Neural cell (in vitro differentiated cells): ENCODE results near the gene SLC23A3. TPM values are rescaled to one million over a fixed set of nuclear protein-coding genes. Genes with fewer than 3 reads are reported as not detected.

Source experiments
- H2AFZ ChIP-seq: fragments of 200-600, 300-800 bp; sonication (generic), shearing (Covaris generic); 2 replicates; pipeline ENCODE4 v1.6.0; 2014; ENCODE audit warnings: low read depth, mild to moderate bottlenecking, antibody characterized with exemption, low read length, moderate library complexity
- H3F3A ChIP-seq: fragments of 200-600 bp; shearing (Covaris generic); 2 replicates; pipeline ENCODE4 v1.6.1; 2016; ENCODE audit warnings: mild to moderate bottlenecking, moderate library complexity, mixed read lengths, antibody characterized with exemption, low read length; ENCODE audit not compliant: insufficient read depth, poor library complexity, severe bottlenecking
- H3K27ac ChIP-seq: fragments of 200-600, 300-800 bp; sonication (generic), shearing (Covaris generic); 2 replicates; pipeline ENCODE4 v1.5.1; 2014; ENCODE audit warnings: mild to moderate bottlenecking, low read length, moderate library complexity
- H3K27me3 ChIP-seq: fragments of 300-800, 200-600 bp; sonication (generic), shearing (Covaris generic); 2 replicates; pipeline ENCODE4 v1.6.0; 2014; ENCODE audit warnings: mild to moderate bottlenecking, low read depth, low read length, moderate library complexity; ENCODE audit not compliant: insufficient read depth
- H3K36me3 ChIP-seq: fragments of 300-800, 200-600 bp; sonication (generic), shearing (Covaris generic); 2 replicates; pipeline ENCODE4 v1.5.1; 2014; ENCODE audit warnings: mild to moderate bottlenecking, antibody characterized with exemption, low read length, moderate library complexity; ENCODE audit not compliant: insufficient read depth
- H3K4me2 ChIP-seq: fragments of 300-800, 200-600 bp; sonication (generic), shearing (Covaris generic); 2 replicates; pipeline ENCODE4 v1.6.0; 2014; ENCODE audit warnings: mild to moderate bottlenecking, low read length
- H3K4me3 ChIP-seq: fragments of 300-800, 200-600 bp; sonication (generic), shearing (Covaris generic); 2 replicates; pipeline ENCODE4 v1.5.1; 2014; ENCODE audit warnings: mild to moderate bottlenecking, low read length, moderate library complexity
- H3K79me2 ChIP-seq: fragments of 200-600 bp; shearing (Covaris generic); replicated peaks from 2 replicates; pipeline ENCODE4 v1.6.0; 2014; ENCODE audit warnings: mild to moderate bottlenecking, low read length, moderate library complexity; ENCODE audit not compliant: insufficient read depth
- H3K9ac ChIP-seq: fragments of 300-800, 200-600 bp; sonication (generic), shearing (Covaris generic); 2 replicates; pipeline ENCODE4 v1.6.1; 2016; ENCODE audit warnings: mild to moderate bottlenecking, low read length, mixed read lengths
- H3K9me2 ChIP-seq: fragments of 200-600 bp; shearing (Covaris generic); 2 replicates; pipeline ENCODE4 v1.6.1; 2016; ENCODE audit warnings: mild to moderate bottlenecking, low read length, mixed read lengths; ENCODE audit not compliant: insufficient read depth
- H3K9me3 ChIP-seq: fragments of 200-600, 300-800 bp; sonication (generic), shearing (Covaris generic); 2 replicates; pipeline ENCODE4 v1.6.1; 2016; ENCODE audit warnings: mild to moderate bottlenecking, mixed run types, low read length, moderate library complexity, mixed read lengths
- H4K20me1 ChIP-seq: fragments of 200-600 bp; shearing (Covaris generic); 2 replicates; pipeline ENCODE4 v1.6.1; 2016; ENCODE audit warnings: mild to moderate bottlenecking, mixed run types; ENCODE audit not compliant: insufficient read depth
- EP300 ChIP-seq: fragments of 450-650 bp; conservative IDR thresholded peaks from 2 replicates; pipeline ENCODE4 v1.6.1; 2014; ENCODE audit warnings: antibody characterized with exemption, mild to moderate bottlenecking, moderate library complexity; ENCODE audit not compliant: poor library complexity, severe bottlenecking
- EZH2 ChIP-seq: fragments of 200-600, 300-800 bp; shearing (Covaris generic), sonication (generic); IDR thresholded peaks from 2 replicates; pipeline ENCODE4 v1.6.1; 2014; ENCODE audit warnings: antibody characterized with exemption, low read length, borderline replicate concordance, mild to moderate bottlenecking; ENCODE audit not compliant: insufficient read depth, poor library complexity, severe bottlenecking
- MXI1 ChIP-seq: fragments of 450-650 bp; conservative IDR thresholded peaks from 2 replicates; pipeline ENCODE4 v1.6.1; 2014; ENCODE audit warnings: antibody characterized with exemption, mild to moderate bottlenecking; ENCODE audit not compliant: poor library complexity, severe bottlenecking
- POLR2AphosphoS5 ChIP-seq: IDR thresholded peaks from 2 replicates; pipeline ENCODE4 v1.6.1; 2012
- RAD21 ChIP-seq: fragments of 450-650 bp; conservative IDR thresholded peaks from 2 replicates; pipeline ENCODE4 v1.6.1; 2014; ENCODE audit warnings: antibody characterized with exemption, mild to moderate bottlenecking, moderate library complexity
- SMC3 ChIP-seq: fragments of 450-650 bp; conservative IDR thresholded peaks from 2 replicates; pipeline ENCODE4 v1.6.1; 2014; ENCODE audit warnings: antibody characterized with exemption, mild to moderate bottlenecking, moderate library complexity; ENCODE audit not compliant: poor library complexity
- TAF1 ChIP-seq: IDR thresholded peaks from 2 replicates; pipeline ENCODE4 v1.6.1; 2012; ENCODE audit warnings: low read depth
- polyA plus RNA-seq: library from polyadenylated mRNA; depleted of rRNA; stranded (reverse); fragments of >200 nt; gene quantifications from 2 replicates; pipeline ENCODE4 v1.2.3, GENCODE V29; 2014
- TF ChIP-seq, protein P1 (sequence below): fragments of 450-650 bp; IDR thresholded peaks from 2 replicates; pipeline ENCODE4 v1.5.1; 2014; ENCODE audit warnings: antibody characterized with exemption, mild to moderate bottlenecking, moderate library complexity; ENCODE audit not compliant: poor library complexity, severe bottlenecking
- TF ChIP-seq, protein P2 (sequence below): IDR thresholded peaks from 2 replicates; pipeline ENCODE4 v1.6.1; 2012; ENCODE audit warnings: borderline replicate concordance

SLC23A3 gene
- polyA plus RNA-seq, 1 donor from 2014 or later: 0.28 TPM

DNA sequence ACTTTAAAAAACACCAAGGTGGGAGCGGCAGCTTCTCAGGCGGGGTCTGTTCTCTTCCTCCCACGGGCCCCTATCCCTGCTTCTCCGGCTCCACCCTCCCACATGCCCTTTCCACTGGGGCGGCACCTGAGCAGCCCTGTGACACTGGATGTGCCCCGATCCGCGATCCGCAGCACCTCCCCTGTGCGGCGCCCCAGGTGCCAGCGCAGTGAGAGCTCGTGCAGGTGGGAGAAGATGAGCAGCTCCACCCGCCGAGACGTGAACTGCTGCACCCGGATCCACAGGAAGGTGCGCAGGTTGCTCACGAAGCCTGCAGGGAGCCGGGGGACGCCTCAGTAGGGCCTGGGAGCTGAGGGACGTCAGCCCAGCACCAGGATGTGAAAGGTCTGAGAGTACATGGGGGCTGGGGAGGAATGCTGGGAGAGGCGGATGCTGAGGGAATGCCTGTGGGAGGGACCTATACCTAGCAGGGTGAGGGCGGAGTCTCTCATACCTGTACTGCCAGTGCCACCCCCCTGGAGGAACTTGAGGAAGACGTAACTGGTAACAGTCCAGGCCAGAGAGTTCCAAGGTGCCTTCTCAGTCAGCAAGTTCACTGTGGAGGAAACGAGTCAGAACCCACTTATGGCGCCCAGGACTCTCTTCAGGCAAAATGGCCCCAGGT is 46.2 kb upstream of the SLC23A3 start:
- TF ChIP-seq POLR2AphosphoS5 (no peak), MXI1 (no peak), EZH2 (no peak), SMC3 (no peak)
- TF ChIP-seq, protein P1, sequence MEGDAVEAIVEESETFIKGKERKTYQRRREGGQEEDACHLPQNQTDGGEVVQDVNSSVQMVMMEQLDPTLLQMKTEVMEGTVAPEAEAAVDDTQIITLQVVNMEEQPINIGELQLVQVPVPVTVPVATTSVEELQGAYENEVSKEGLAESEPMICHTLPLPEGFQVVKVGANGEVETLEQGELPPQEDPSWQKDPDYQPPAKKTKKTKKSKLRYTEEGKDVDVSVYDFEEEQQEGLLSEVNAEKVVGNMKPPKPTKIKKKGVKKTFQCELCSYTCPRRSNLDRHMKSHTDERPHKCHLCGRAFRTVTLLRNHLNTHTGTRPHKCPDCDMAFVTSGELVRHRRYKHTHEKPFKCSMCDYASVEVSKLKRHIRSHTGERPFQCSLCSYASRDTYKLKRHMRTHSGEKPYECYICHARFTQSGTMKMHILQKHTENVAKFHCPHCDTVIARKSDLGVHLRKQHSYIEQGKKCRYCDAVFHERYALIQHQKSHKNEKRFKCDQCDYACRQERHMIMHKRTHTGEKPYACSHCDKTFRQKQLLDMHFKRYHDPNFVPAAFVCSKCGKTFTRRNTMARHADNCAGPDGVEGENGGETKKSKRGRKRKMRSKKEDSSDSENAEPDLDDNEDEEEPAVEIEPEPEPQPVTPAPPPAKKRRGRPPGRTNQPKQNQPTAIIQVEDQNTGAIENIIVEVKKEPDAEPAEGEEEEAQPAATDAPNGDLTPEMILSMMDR: no peak
- Histone ChIP-seq H3K36me3 (no peaks in the 10 kb centered on the region), H3K27ac (no peak overlapping the region), H3F3A (no peaks in the 10 kb centered on the region), H3K4me3 (no peak overlapping the region), H3K9me3 (no peaks in the 10 kb centered on the region), H3K9ac (no peak overlapping the region), H4K20me1 (no peaks in the 10 kb centered on the region), H3K79me2 (no peaks in the 10 kb centered on the region), H2AFZ (no peak overlapping the region), H3K4me2 (no peak overlapping the region), H3K27me3 (no peaks in the 10 kb centered on the region), H3K9me2 (no peaks in the 10 kb centered on the region)

DNA sequence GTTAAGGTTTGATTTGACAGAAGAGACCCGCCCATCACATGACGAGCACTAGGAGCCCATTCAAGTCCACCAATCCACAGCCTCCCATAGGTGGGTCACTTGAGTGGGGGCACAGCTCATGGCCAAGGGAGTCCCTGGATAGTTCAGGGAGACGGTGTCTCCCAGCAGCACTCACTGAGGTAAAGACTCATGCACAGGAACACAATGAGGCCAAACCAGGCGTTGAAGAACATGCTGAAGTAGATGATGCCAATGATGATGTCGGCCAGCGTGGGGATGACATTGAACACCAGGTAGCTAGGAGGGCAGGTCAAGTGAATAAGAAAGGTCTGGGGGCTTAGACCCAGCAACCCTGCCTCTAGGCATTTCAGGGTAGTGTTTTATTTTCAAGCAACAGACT is 45.0 kb upstream of the SLC23A3 start:
- no peaks in the 10 kb centered on the region for H3F3A ChIP-seq
- H3K9me3 ChIP-seq: no peaks in the 10 kb centered on the region
- H3K4me3 ChIP-seq: no peak overlapping the region
- no peaks in the 10 kb centered on the region for H3K27me3 ChIP-seq
- H3K9ac ChIP-seq: no peak overlapping the region
- no peaks in the 10 kb centered on the region for H3K79me2 ChIP-seq
- H4K20me1 ChIP-seq: no peaks in the 10 kb centered on the region
- no peaks in the 10 kb centered on the region for H3K9me2 ChIP-seq
- no peak overlapping the region for H2AFZ ChIP-seq
- H3K27ac ChIP-seq: no peak overlapping the region
- no peak overlapping the region for H3K4me2 ChIP-seq
- TF ChIP-seq RAD21 (no peak), EP300 (no peak), TAF1 (no peak), MXI1 (no peak), POLR2AphosphoS5 (no peak), EZH2 (no peak)
- TF ChIP-seq, protein P2, sequence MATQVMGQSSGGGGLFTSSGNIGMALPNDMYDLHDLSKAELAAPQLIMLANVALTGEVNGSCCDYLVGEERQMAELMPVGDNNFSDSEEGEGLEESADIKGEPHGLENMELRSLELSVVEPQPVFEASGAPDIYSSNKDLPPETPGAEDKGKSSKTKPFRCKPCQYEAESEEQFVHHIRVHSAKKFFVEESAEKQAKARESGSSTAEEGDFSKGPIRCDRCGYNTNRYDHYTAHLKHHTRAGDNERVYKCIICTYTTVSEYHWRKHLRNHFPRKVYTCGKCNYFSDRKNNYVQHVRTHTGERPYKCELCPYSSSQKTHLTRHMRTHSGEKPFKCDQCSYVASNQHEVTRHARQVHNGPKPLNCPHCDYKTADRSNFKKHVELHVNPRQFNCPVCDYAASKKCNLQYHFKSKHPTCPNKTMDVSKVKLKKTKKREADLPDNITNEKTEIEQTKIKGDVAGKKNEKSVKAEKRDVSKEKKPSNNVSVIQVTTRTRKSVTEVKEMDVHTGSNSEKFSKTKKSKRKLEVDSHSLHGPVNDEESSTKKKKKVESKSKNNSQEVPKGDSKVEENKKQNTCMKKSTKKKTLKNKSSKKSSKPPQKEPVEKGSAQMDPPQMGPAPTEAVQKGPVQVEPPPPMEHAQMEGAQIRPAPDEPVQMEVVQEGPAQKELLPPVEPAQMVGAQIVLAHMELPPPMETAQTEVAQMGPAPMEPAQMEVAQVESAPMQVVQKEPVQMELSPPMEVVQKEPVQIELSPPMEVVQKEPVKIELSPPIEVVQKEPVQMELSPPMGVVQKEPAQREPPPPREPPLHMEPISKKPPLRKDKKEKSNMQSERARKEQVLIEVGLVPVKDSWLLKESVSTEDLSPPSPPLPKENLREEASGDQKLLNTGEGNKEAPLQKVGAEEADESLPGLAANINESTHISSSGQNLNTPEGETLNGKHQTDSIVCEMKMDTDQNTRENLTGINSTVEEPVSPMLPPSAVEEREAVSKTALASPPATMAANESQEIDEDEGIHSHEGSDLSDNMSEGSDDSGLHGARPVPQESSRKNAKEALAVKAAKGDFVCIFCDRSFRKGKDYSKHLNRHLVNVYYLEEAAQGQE: no peak
- TF ChIP-seq, protein P1: no peak
- no peaks in the 10 kb centered on the region for H3K36me3 ChIP-seq
